ENCODE measurements around the gene CNTFR. TPM values are rescaled to one million over a fixed set of nuclear protein-coding genes. Genes with fewer than 3 reads are reported as not detected.
A peak's percentile ranks its signal among the peaks of the same experiment; 100 is the strongest.

CNTFR gene
- total RNA-seq, 1 donor from 2014 or later, result 2.7 TPM

GRCh38 chr9:34519321-34520020, 70.1 kb downstream of the CNTFR start:
- Mint-ChIP-seq H3K27me3 (peaks cover 58% of the 10 kb centered on the region), H3K4me3 (ENCODE audit: low read depth) (no peak overlapping the region), H3K36me3 (ENCODE audit: insufficient read depth) (no peaks in the 10 kb centered on the region), H3K27ac (no peak overlapping the region), H3K4me1 (ENCODE audit: low read depth) (peaks cover 4% of the 10 kb centered on the region), H3K9me3 (ENCODE audit: low read depth) (no peaks in the 10 kb centered on the region)
- no peak for DNase-seq (ENCODE audit: low spot score, unreplicated experiment)
- no peak for TF ChIP-seq CTCF (IDR thresholded peaks at IDR 0.05; ENCODE audit: unreplicated experiment)

- H3K9me3 Mint-ChIP-seq (ENCODE audit: low read depth), result no peaks in the 10 kb centered on the region
- peaks cover 4% of the 10 kb centered on the region for H3K4me1 Mint-ChIP-seq (ENCODE audit: low read depth)
- no peak for TF ChIP-seq CTCF (IDR thresholded peaks at IDR 0.05; ENCODE audit: unreplicated experiment)
- no peak overlapping the region for H3K4me3 Mint-ChIP-seq (ENCODE audit: low read depth)
- H3K27me3 Mint-ChIP-seq, result peaks cover 54% of the 10 kb centered on the region
- no peak overlapping the region for H3K27ac Mint-ChIP-seq
- DNase-seq (ENCODE audit: low spot score, unreplicated experiment), result no peak
- H3K36me3 Mint-ChIP-seq (ENCODE audit: insufficient read depth), result no peaks in the 10 kb centered on the region
Measured at GRCh38 chr9:34518896-34519295, 70.6 kb downstream of the CNTFR start.

GRCh38 chr9:34518110-34518616, 71.4 kb downstream of the CNTFR start:
- Mint-ChIP-seq H3K4me3 (ENCODE audit: low read depth) (no peak overlapping the region), H3K27ac (no peak overlapping the region), H3K9me3 (ENCODE audit: low read depth) (no peaks in the 10 kb centered on the region), H3K27me3 (peaks cover 52% of the 10 kb centered on the region), H3K4me1 (ENCODE audit: low read depth) (peaks cover 10% of the 10 kb centered on the region), H3K36me3 (ENCODE audit: insufficient read depth) (no peaks in the 10 kb centered on the region)
- DNase-seq (ENCODE audit: low spot score, unreplicated experiment), result no peak
- no peak for TF ChIP-seq CTCF (IDR thresholded peaks at IDR 0.05; ENCODE audit: unreplicated experiment)

GRCh38 chr9:34517185-34517584, 72.3 kb downstream of the CNTFR start:
- no peak for DNase-seq (ENCODE audit: low spot score, unreplicated experiment)
- Mint-ChIP-seq H3K27me3 (peaks cover 47% of the 10 kb centered on the region), H3K9me3 (ENCODE audit: low read depth) (no peaks in the 10 kb centered on the region), H3K36me3 (ENCODE audit: insufficient read depth) (no peaks in the 10 kb centered on the region), H3K27ac (peak overlapping the region; percentile 56), H3K4me3 (ENCODE audit: low read depth) (no peak overlapping the region), H3K4me1 (ENCODE audit: low read depth) (peaks cover 14% of the 10 kb centered on the region)
- no peak for TF ChIP-seq CTCF (IDR thresholded peaks at IDR 0.05; ENCODE audit: unreplicated experiment)

GRCh38 chr9:34515959-34516358, 73.6 kb downstream of the CNTFR start:
- H3K4me3 Mint-ChIP-seq (ENCODE audit: low read depth), result no peak overlapping the region
- H3K9me3 Mint-ChIP-seq (ENCODE audit: low read depth), result no peaks in the 10 kb centered on the region
- peaks cover 14% of the 10 kb centered on the region for H3K4me1 Mint-ChIP-seq (ENCODE audit: low read depth)
- no peak for TF ChIP-seq CTCF (IDR thresholded peaks at IDR 0.05; ENCODE audit: unreplicated experiment)
- H3K27ac Mint-ChIP-seq, result no peak overlapping the region
- no peak for DNase-seq (ENCODE audit: low spot score, unreplicated experiment)
- H3K27me3 Mint-ChIP-seq, result peaks cover 42% of the 10 kb centered on the region
- H3K36me3 Mint-ChIP-seq (ENCODE audit: insufficient read depth), result no peaks in the 10 kb centered on the region
